HG03108 (cell line): ENCODE measurements around the gene INSYN2B.

Source experiments
- ATAC-seq: cut with Tn5 transposase; IDR thresholded peaks from one replicate; pipeline ENCODE4 v1.9.1; 2021; ENCODE audit warnings: moderate library complexity; ENCODE audit not compliant: unreplicated experiment

The INSYN2B gene

GRCh38 chr5:169934990-169935389, 45.3 kb downstream of the INSYN2B start:
- ATAC-seq: no peak

DNA sequence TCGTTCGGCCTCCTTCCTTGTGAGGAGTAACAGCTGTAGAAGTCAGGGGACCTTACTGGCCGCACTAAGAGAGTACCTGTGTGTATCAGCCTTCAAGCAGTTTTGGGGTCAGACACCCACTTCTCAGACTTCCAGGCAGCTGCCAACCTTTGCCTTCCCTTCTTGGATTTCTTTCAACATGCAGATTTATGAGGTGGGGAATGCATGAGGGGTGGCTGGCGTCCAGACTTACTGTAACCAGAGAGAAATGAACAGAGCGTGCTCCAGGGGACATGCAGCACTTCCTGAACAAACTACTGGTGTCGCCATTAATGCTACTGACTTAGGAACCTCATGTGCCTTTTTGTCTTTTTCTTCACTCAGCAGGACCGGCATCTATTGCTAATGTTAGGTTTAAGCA, 46.7 kb downstream of the INSYN2B start:
- no peak for ATAC-seq

DNA sequence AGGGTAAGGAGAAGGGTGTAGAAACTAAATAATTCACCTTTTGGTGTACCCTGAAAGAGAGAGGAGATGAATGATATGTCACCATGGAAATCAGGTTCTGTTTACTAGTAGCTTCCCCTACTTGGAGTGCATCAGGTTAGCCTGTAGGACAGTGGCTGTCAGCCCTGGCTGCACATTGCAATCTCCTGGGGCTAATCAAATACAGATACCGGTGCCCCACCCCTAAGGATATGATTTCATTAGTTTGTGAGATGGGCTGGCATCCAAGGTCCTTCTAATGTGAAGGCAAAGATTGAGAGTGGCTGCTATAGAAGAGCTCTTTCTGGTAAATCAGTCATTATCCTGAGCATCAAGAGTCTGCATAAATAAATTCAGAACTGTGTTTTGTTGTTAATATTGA, 47.2 kb downstream of the INSYN2B start:
- no peak for ATAC-seq

- no peak for ATAC-seq
Observed at GRCh38 chr5:169923988-169924387, 56.3 kb downstream of the INSYN2B start.

DNA sequence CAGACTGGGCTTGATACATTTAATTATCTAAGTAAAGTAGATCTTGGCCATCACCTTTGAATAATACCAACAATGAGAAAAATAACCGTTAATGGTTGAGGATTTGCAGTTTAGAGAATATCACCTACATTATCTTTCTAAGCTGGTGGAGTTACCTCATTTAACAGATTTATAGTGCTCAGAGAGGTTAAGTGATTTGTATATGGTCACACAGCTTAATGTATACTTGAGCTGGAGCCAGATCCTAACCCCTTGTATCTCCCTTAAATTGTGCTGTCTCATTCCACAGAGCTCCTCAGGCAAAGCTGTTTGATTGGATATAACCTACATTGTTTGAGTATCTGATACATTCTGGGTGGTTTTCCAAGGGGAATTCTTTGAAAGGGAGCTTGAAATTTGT, 57.8 kb downstream of the INSYN2B start:
- ATAC-seq: no peak

GRCh38 chr5:169921949-169922348, 58.3 kb downstream of the INSYN2B start:
- ATAC-seq: no peak

- no peak for ATAC-seq
Observed at GRCh38 chr5:169921384-169921783, 58.9 kb downstream of the INSYN2B start.

- ATAC-seq: no peak
Observed at GRCh38 chr5:169920474-169920873, 59.8 kb downstream of the INSYN2B start.

DNA sequence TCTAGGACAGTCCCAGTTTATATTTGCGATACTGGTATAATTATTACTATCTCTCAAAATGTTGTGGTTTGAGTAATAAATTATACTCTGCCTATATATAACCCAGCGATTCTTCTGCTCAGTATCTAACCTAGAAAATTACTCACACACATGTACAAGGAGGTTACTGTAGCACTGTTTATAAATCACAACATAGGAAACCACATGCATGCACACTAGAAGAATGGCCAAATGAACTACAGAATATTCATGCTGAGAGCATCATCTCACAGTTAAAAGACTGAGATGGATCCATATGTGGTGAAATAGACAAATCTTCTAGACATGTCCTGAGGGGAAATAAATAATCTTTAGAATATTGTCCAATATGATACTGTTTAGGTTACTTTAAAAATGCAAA, 62.1 kb downstream of the INSYN2B start:
- no peak for ATAC-seq

DNA sequence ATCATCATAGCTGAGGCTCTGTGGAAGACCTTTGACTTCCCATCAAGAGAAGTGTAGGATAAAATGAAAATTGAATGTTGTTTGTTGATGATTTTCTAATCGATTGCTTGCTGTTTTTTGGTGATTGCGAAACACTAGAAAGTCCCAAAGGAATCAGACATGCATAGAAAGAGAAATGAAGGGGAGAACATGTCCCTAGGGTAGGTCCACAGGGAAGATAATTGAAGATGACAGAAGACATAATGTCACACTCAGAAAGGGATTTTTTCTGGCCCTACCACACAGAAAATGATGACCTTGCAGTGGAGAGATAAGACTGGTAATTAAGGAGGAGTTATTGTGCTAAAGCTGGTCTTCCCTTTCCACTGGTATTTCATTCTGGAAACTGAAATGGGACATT, 62.8 kb downstream of the INSYN2B start:
- no peak for ATAC-seq

DNA sequence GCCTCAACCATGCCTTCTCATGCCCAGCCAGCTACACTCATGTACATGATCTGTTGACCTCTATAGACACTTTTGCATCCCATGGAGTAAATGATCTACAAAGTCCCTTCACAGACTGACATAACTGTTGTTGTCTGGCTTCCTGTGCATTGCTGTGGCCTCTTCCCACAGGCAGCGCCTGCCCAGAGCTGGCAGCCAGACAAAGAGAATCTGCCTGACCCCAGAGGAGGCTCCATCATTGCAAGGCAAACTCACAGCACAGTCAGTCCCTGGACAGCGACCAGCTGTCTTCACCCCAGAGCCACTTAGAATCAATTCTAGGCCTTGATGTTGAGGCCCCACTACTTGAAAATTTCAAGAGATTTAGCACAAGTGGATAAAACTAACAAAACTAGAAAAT, 65.5 kb downstream of the INSYN2B start:
- ATAC-seq: no peak

- ATAC-seq: no peak
Observed at GRCh38 chr5:169913479-169913878, 66.8 kb downstream of the INSYN2B start.

DNA sequence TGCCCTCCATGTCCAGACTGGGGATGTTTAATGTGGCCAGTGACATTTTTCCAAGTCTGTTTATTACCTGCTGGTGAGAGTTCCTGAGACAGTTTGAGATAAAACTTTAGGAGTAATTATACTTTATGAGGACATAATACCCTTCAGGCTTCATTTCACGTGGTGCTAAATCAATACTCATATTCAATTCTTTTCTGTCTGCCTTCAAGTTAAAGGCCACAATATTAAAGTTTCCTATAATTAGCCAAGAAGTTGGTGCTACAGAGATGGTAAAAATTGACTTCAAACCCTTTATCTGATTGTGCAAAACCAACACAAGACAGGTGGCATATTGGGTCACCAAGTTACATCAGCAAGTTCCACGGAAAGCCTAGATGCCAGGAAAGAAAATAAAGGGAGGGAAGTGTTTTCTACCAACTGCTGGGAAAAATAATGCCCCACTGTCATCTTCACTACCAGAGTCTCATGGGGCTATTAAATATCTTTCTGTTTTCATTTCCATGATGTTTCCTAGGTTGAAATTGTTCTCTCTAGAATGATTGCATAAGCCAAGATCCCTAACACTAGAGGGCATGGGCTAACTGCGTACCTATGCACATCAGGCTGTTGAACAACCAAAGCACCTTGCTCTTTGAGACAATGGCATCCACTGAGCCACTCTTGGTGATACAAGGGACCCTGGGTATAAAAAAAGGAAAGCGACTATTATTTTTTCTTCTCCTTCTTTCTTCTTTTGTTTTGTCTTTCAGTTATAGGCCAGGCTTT, 68.7 kb downstream of the INSYN2B start:
- no peak for ATAC-seq

GRCh38 chr5:169910393-169910792, 69.9 kb downstream of the INSYN2B start:
- ATAC-seq: no peak

- ATAC-seq: no peak
Observed at GRCh38 chr5:169909945-169910344, 70.3 kb downstream of the INSYN2B start.

GRCh38 chr5:169908864-169909263, 71.4 kb downstream of the INSYN2B start:
- no peak for ATAC-seq

DNA sequence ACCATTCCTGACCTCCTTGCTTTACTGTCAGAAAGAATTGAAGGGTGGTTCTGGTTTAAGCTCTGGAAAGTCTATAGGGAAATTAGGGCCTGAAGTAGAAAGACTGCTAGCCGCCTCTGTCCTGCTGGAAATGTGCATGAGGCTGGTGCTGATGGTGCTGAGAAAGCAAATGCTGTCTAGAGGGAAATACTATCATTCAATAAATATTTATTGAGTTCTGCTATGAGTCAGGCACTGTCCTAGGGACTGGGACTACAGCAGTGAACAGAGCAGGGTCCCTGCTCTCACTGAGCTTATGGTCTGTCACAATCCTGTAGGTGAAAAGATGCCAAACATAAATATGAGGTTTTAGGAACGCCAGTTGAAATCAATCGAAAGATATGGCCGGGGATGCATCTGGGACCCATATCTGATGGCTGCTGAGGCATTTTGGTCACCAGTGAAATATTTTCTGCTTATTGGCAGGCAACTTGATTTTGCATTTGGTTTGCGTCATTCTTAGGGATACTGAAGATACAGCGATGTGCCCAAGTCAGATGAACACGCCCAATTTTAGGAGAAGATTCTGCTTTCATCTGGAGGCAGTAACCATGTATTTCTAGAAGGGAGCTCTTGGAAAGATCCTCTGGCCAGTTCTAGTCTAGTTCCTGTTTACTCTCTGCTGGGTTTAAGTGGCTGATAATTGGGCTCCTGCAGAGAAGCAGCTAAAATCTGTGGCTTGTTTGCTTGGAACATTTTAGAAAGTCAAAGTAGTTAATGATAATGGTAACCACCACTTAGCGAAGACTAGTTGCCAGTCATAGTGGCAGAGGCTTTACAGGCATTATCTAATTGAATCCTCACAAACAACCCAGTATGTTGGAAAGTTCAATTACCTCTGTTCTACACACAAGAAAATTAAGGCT, 73.3 kb downstream of the INSYN2B start:
- no peak for ATAC-seq

GRCh38 chr5:169905017-169905416, 75.3 kb downstream of the INSYN2B start:
- ATAC-seq: no peak

- ATAC-seq: no peak
Observed at GRCh38 chr5:169904508-169904907, 75.8 kb downstream of the INSYN2B start.

GRCh38 chr5:169904059-169904458, 76.2 kb downstream of the INSYN2B start:
- peak; percentile 47 for ATAC-seq

- ATAC-seq: peak; percentile 42
Observed at GRCh38 chr5:169901896-169902295, 78.4 kb downstream of the INSYN2B start.

- ATAC-seq: no peak
Observed at GRCh38 chr5:169897481-169897880, 82.8 kb downstream of the INSYN2B start.
